H1 (cell line): Measurements from ENCODE around the gene TSPAN4. TPM values are rescaled to one million over a fixed set of nuclear protein-coding genes. Genes with fewer than 3 reads are reported as not detected.

Experiments
- CTCF ChIA-PET: fragments of 300-600 bp; sonication (Branson Sonifier 250); formaldehyde crosslinking; loops from one replicate; lab custom pipeline; 2021; ENCODE audit not compliant: partially characterized antibody; lab: Charles Lee
- POLR2A ChIA-PET: fragments of 300-600 bp; sonication (Branson Sonifier 250); formaldehyde crosslinking; loops from one replicate; lab custom pipeline; 2021; ENCODE audit warnings: inconsistent platforms; ENCODE audit not compliant: partially characterized antibody; lab: Charles Lee
- DNase-seq, 2 experiments: peaks; one replicate each; pipeline versions ENCODE4 v3.0.0 to v3.0.0-alpha.2; 2010 to 2022; ENCODE audit warnings: low spot score in 2 of 2, low read depth in 1 of 2, mixed read lengths in 1 of 2
- FAIRE-seq: peaks from 2 replicates; lab custom pipeline; 2011; peaks lifted over from hg19 to GRCh38; lab: Jason Lieb, UNC
- H2AFZ ChIP-seq: 2 replicates; pipeline ENCODE4 v1.8.1; 2012; ENCODE audit warnings: low read length, inconsistent platforms
- H2AK5ac ChIP-seq: 2 replicates; pipeline ENCODE4 v1.6.1; 2013; ENCODE audit warnings: low read depth, low read length
- H2BK120ac ChIP-seq: replicated peaks from 2 replicates; pipeline ENCODE3; 2013; ENCODE audit warnings: low read depth, low read length, inconsistent platforms
- H2BK12ac ChIP-seq: 2 replicates; pipeline ENCODE4 v1.6.1; 2013; ENCODE audit warnings: low read depth, low read length
- H2BK15ac ChIP-seq: 2 replicates; pipeline ENCODE4 v1.6.1; 2013; ENCODE audit warnings: low read length
- H2BK20ac ChIP-seq: 2 replicates; pipeline ENCODE4 v1.6.1; 2013; ENCODE audit warnings: low read length
- H2BK5ac ChIP-seq: 2 replicates; pipeline ENCODE4 v1.6.1; 2013; ENCODE audit warnings: low read depth, low read length
- H3K14ac ChIP-seq: 2 replicates; pipeline ENCODE4 v1.6.1; 2013; ENCODE audit warnings: inconsistent platforms; ENCODE audit not compliant: insufficient read length
- H3K18ac ChIP-seq: 2 replicates; pipeline ENCODE4 v1.6.1; 2013; ENCODE audit warnings: low read length; ENCODE audit errors: extremely low read depth
- H3K23ac ChIP-seq: 2 replicates; pipeline ENCODE4 v1.6.1; 2013; ENCODE audit warnings: inconsistent platforms; ENCODE audit not compliant: insufficient read length
- H3K23me2 ChIP-seq: 2 replicates; pipeline ENCODE4 v1.6.1; 2013; ENCODE audit warnings: low read depth, low read length
- H3K27ac ChIP-seq: 2 replicates; pipeline ENCODE4 v1.6.1; 2011; ENCODE audit warnings: low read depth, low read length, inconsistent platforms
- H3K27me3 ChIP-seq, 4 experiments: replicated peaks in 1 of 4; 1 replicate in 1 of 4; 2 replicates in 3 of 4; pipeline versions ENCODE4 v1.6.1 to v1.8.1; 2011 to 2013; ENCODE audit warnings: low read length in 3 of 4, mild to moderate bottlenecking in 3 of 4, inconsistent platforms in 2 of 4, mixed read lengths in 2 of 4, moderate library complexity in 1 of 4; ENCODE audit not compliant: control insufficient read depth in 3 of 4, insufficient read depth in 3 of 4; ENCODE audit errors: extremely low read depth in 1 of 4
- H3K36me3 ChIP-seq, 4 experiments: 2 replicates each; pipeline versions ENCODE4 v1.6.1 to v1.8.1; 2011 to 2013; ENCODE audit warnings: mild to moderate bottlenecking in 4 of 4, low read length in 3 of 4, moderate library complexity in 2 of 4, control low read depth in 1 of 4, inconsistent platforms in 1 of 4; ENCODE audit not compliant: insufficient read depth in 4 of 4, control insufficient read depth in 2 of 4
- H3K4ac ChIP-seq: replicated peaks from 2 replicates; pipeline ENCODE3; 2013; ENCODE audit warnings: low read length, low read depth, mixed read lengths, inconsistent platforms; ENCODE audit not compliant: insufficient read length
- H3K4me1 ChIP-seq, 4 experiments: replicated peaks in 1 of 4; 1 replicate in 1 of 4; 2 replicates in 3 of 4; pipeline versions ENCODE4 v1.6.1 to v1.8.1; 2011 to 2013; ENCODE audit warnings: low read length in 3 of 4, inconsistent platforms in 2 of 4, mixed read lengths in 1 of 4; ENCODE audit not compliant: insufficient read depth in 4 of 4, control insufficient read depth in 3 of 4
- H3K4me2 ChIP-seq, 2 experiments: 2 replicates each; pipeline versions ENCODE4 v1.6.1 to v1.8.1; 2011 to 2013; ENCODE audit warnings: low read depth in 2 of 2, low read length in 2 of 2, control low read depth in 1 of 2, inconsistent platforms in 1 of 2, mild to moderate bottlenecking in 1 of 2; ENCODE audit not compliant: insufficient read depth in 1 of 2
- H3K4me3 ChIP-seq, 4 experiments: fragments of 200-600, 300-600 bp in 1 of 4; sonication (generic), shearing (Covaris generic), sonication (Bioruptor Twin) in 1 of 4; 2 replicates each; pipeline versions ENCODE4 v1.5.1 to v1.8.1; 2011 to 2016; ENCODE audit warnings: low read length in 4 of 4, low read depth in 3 of 4, control low read depth in 2 of 4, inconsistent platforms in 2 of 4, mild to moderate bottlenecking in 2 of 4, mixed read lengths in 1 of 4, moderate library complexity in 1 of 4; ENCODE audit not compliant: insufficient read depth in 2 of 4; ENCODE audit errors: extremely low read depth in 1 of 4
- H3K56ac ChIP-seq: replicated peaks from 2 replicates; pipeline ENCODE3; 2013; ENCODE audit warnings: low read depth, mild to moderate bottlenecking, mixed read lengths, low read length, inconsistent platforms; ENCODE audit not compliant: insufficient read length
- H3K79me1 ChIP-seq: 2 replicates; pipeline ENCODE4 v1.6.1; 2013; ENCODE audit warnings: low read depth, low read length, control low read depth
- H3K79me2 ChIP-seq, 2 experiments: 2 replicates each; pipeline versions ENCODE4 v1.6.1 to v1.8.1; 2012 to 2013; ENCODE audit warnings: low read length in 2 of 2, mild to moderate bottlenecking in 2 of 2, inconsistent platforms in 1 of 2; ENCODE audit not compliant: insufficient read depth in 2 of 2, control insufficient read depth in 1 of 2
- H3K9ac ChIP-seq, 4 experiments: replicated peaks in 1 of 4; 1 replicate in 1 of 4; 2 replicates in 3 of 4; pipeline versions ENCODE4 v1.6.1 to v1.8.1; 2011 to 2013; ENCODE audit warnings: low read depth in 3 of 4, low read length in 3 of 4, control low read depth in 2 of 4, mild to moderate bottlenecking in 2 of 4, moderate library complexity in 2 of 4, inconsistent platforms in 1 of 4; ENCODE audit errors: extremely low read depth in 1 of 4
- H3K9me3 ChIP-seq, 2 experiments: 2 replicates each; pipeline versions ENCODE4 v1.6.1 to v1.8.1; 2012 to 2013; ENCODE audit warnings: mild to moderate bottlenecking in 2 of 2, moderate library complexity in 2 of 2, control low read depth in 1 of 2, inconsistent platforms in 1 of 2, low read depth in 1 of 2, low read length in 1 of 2, mixed read lengths in 1 of 2; ENCODE audit not compliant: insufficient read depth in 2 of 2
- H4K20me1 ChIP-seq, 2 experiments: replicated peaks in 1 of 2; 2 replicates each; pipeline versions ENCODE3 to v1.8.1; 2011 to 2013; ENCODE audit warnings: inconsistent platforms in 2 of 2, low read length in 2 of 2, mild to moderate bottlenecking in 1 of 2; ENCODE audit not compliant: insufficient read depth in 2 of 2, control insufficient read depth in 1 of 2
- H4K5ac ChIP-seq: 2 replicates; pipeline ENCODE4 v1.6.1; 2013; ENCODE audit warnings: low read length, low read depth, mixed read lengths, inconsistent platforms; ENCODE audit not compliant: insufficient read length
- H4K8ac ChIP-seq: 2 replicates; pipeline ENCODE4 v1.8.0; 2013; ENCODE audit warnings: mild to moderate bottlenecking, moderate library complexity, low read length, inconsistent platforms; ENCODE audit not compliant: insufficient read depth; ENCODE audit errors: extremely low read depth
- H4K91ac ChIP-seq: replicated peaks from 2 replicates; pipeline ENCODE3; 2013; ENCODE audit warnings: low read length, mixed read lengths, inconsistent platforms; ENCODE audit not compliant: insufficient read length
- BACH1 ChIP-seq: IDR thresholded peaks from 2 replicates; pipeline ENCODE4 v1.6.1; 2012; ENCODE audit warnings: low read length, improper control_type of control experiment
- BRCA1 ChIP-seq: IDR thresholded peaks from 2 replicates; pipeline ENCODE4 v1.6.1; 2012; ENCODE audit warnings: low read depth, low read length, improper control_type of control experiment
- CBX5 ChIP-seq: fragments of 300-800, 300-1000 bp; sonication (generic); IDR thresholded peaks from 2 replicates; pipeline ENCODE4 v1.7.1; 2016; ENCODE audit warnings: antibody characterized with exemption, low read length, low read depth
- CEBPB ChIP-seq: IDR thresholded peaks from 2 replicates; pipeline ENCODE4 v1.6.1; 2012; ENCODE audit warnings: low read depth, low read length
- FOSL1 ChIP-seq: IDR thresholded peaks from 2 replicates; pipeline ENCODE4 v1.6.1; 2011; ENCODE audit warnings: mild to moderate bottlenecking, low read depth, low read length, moderate library complexity; ENCODE audit not compliant: insufficient read depth
- PHF8 ChIP-seq: fragments of 200-600 bp; sonication (generic); conservative IDR thresholded peaks from 2 replicates; pipeline ENCODE4 v1.7.1; 2012; ENCODE audit warnings: low read depth, mild to moderate bottlenecking, inconsistent platforms, low read length, moderate library complexity
- RXRA ChIP-seq: IDR thresholded peaks from 2 replicates; pipeline ENCODE4 v1.6.1; 2011; ENCODE audit warnings: low read depth, mild to moderate bottlenecking, low read length, moderate library complexity; ENCODE audit not compliant: insufficient read depth
- SAP30 ChIP-seq: fragments of 300-600 bp; sonication (generic); IDR thresholded peaks from 2 replicates; pipeline ENCODE4 v1.7.1; 2012; ENCODE audit warnings: low read length, moderate library complexity, mild to moderate bottlenecking, inconsistent platforms; ENCODE audit not compliant: insufficient read depth, insufficient replicate concordance
- SIRT6 ChIP-seq: IDR thresholded peaks from one replicate; pipeline ENCODE4 v1.7.1; 2012; ENCODE audit warnings: low read length, inconsistent platforms
- SIX5 ChIP-seq: IDR thresholded peaks from 2 replicates; pipeline ENCODE4 v1.6.1; 2011; ENCODE audit warnings: mild to moderate bottlenecking, low read depth, low read length
- SP2 ChIP-seq: IDR thresholded peaks from 2 replicates; pipeline ENCODE4 v1.6.1; 2012; ENCODE audit warnings: mild to moderate bottlenecking, low read length, inconsistent platforms
- SUZ12 ChIP-seq: fragments of 200-600 bp; sonication (generic); IDR thresholded peaks from 2 replicates; pipeline ENCODE4 v1.6.1; 2012; ENCODE audit warnings: mild to moderate bottlenecking, inconsistent platforms, low read length, moderate library complexity, mixed read lengths
- YY1 ChIP-seq: IDR thresholded peaks from 2 replicates; pipeline ENCODE4 v1.6.1; 2011; ENCODE audit warnings: low read depth, mild to moderate bottlenecking, low read length
- WGBS, 2 experiments: shearing (Covaris generic) in 1 of 2; methylation state at CpG; one replicate each; pipeline versions ENCODE4 v1.1.6 to v1.1.7; 2013 to 2015; ENCODE audit warnings: low lambda C conversion rate in 2 of 2, mixed read lengths in 2 of 2, inconsistent platforms in 1 of 2, low coverage in 1 of 2, missing lambda C conversion rate in 1 of 2; ENCODE audit not compliant: insufficient replicate concordance in 2 of 2, insufficient coverage in 1 of 2, insufficient read length in 1 of 2; ENCODE audit errors: extremely low coverage in 1 of 2, missing lambda C conversion rate in 1 of 2; 5-methylcytosine and 5-hydroxymethylcytosine counted together
- polyA plus RNA-seq, 7 experiments: library from polyadenylated mRNA; depleted of rRNA in 3 of 7; stranded (reverse) in 5 of 7; unstranded in 2 of 7; fragments of >200 nt in 5 of 7; fragments of 200-250 nt in 2 of 7; gene quantifications; 1 replicate in 5 of 7; 2 replicates in 1 of 7; 4 replicates in 1 of 7; pipeline versions ENCODE4 v1.2.1 to v1.2.3, GENCODE V29; 2011 to 2013; ENCODE audit warnings: missing spikeins in 2 of 7, mixed read lengths in 2 of 7
- total RNA-seq: library from RNA; stranded (reverse); fragmentation: NEBNext Ultra II Directional; extraction: Animal tissue kit (Norgen Biotek cat#: 25700); gene quantifications from 2 replicates; pipeline ENCODE4 v1.2.1, GENCODE V29; 2021

The TSPAN4 gene
- total and polyA plus RNA-seq, 2 of the 8 experiments (the other 6 are each of a cell fraction or from before 2014, with no cell fraction given): 74.1 to 145 TPM

- no peaks in the 10 kb centered on the region for H3K36me3 ChIP-seq
- no peak overlapping the region for H2BK120ac ChIP-seq
- H2BK20ac ChIP-seq: no peak overlapping the region
- H4K20me1 ChIP-seq: peaks cover 15 to 57% of the 10 kb centered on the region in 2 experiments
- no peak overlapping the region for H3K56ac ChIP-seq
- no peak overlapping the region for H3K27ac ChIP-seq
- H2AK5ac ChIP-seq: no peak overlapping the region
- no peak overlapping the region for H3K9ac ChIP-seq
- no peaks in the 10 kb centered on the region for H3K9me3 ChIP-seq
- no peak overlapping the region for H3K4me3 ChIP-seq
- no peak overlapping the region for H4K8ac ChIP-seq
- H3K27me3 ChIP-seq: peaks cover 0 to 2% (median 0%) of the 10 kb centered on the region in 4 experiments; a peak in 2 of 7 replicates
- 89% methylated on average over 27 of the region's 27 CpGs; no CpG with 5 or more reads in 1 of the 2 experiments for WGBS, 2 experiments
- ChIA-PET CTCF (interaction anchor here (0.9 to 10.5 kb wide), 2 partner anchors 12 to 117 kb away, joined by 3 to 74 read pairs; partner anchors contain the start of gene TSPAN4), POLR2A (interaction anchor here (0.7 to 13.8 kb wide), 9 partner anchors 17 to 183 kb away, joined by 3 to 234 read pairs (median 4); partner anchors contain the start of genes CD151, POLR2L and TSPAN4)
- no peak overlapping the region for H3K18ac ChIP-seq
- no peak overlapping the region for H2AFZ ChIP-seq
- no peak overlapping the region for H2BK5ac ChIP-seq
- H3K79me1 ChIP-seq: peaks cover 5% of the 10 kb centered on the region
- no peaks in the 10 kb centered on the region for H3K23me2 ChIP-seq
- H3K4me1 ChIP-seq: peaks cover 0 to 28% (median 22%) of the 10 kb centered on the region in 4 experiments; a peak in 6 of 7 replicates
- H4K5ac ChIP-seq: no peak overlapping the region
- no peaks in the 10 kb centered on the region for H3K79me2 ChIP-seq
- no peak overlapping the region; the same call in 1 of the 2 replicates for H2BK12ac ChIP-seq
- H3K14ac ChIP-seq: no peak overlapping the region
- no peak overlapping the region for H3K23ac ChIP-seq
- FAIRE-seq (no peak), DNase-seq (no peak)
- no peak overlapping the region for H2BK15ac ChIP-seq
- no peak overlapping the region for H3K4ac ChIP-seq
- H3K4me2 ChIP-seq: no peak overlapping the region
- H4K91ac ChIP-seq: no peak overlapping the region
- TF ChIP-seq SIX5 (no peak), FOSL1 (no peak), SAP30 (no peak), CBX5 (no peak), BACH1 (no peak), RXRA (no peak), YY1 (no peak), PHF8 (no peak), SIRT6 (no peak), SUZ12 (no peak), SP2 (no peak), CEBPB (no peak), BRCA1 (no peak)
Measured at GRCh38 chr11:858053-858761, 15.6 kb downstream of the TSPAN4 start.
